ENCODE measurements around the gene OR8K3. TPM values are rescaled to one million over a fixed set of nuclear protein-coding genes. Genes with fewer than 3 reads are reported as not detected.

OR8K3 gene
- polyA plus RNA-seq (ENCODE audit: insufficient read length in 4 of 4), result not detected

DNA sequence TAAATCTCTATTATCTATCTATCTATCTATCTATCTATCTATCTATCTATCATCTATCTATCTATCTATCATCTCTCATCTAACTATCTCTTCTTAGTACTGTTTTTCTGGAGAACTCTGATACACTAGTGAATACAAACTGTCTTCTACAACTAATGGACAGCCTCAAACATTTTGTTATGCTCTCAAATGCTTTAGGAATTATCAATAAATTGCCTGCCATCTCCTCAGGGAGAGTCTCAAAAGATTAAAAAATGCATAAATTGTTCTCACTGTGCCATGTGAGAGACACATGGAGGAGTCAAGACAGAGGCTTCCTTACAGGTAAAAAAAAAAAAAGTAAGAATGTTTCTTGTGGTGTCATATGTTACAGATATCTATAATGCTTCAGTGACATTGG, at the start of gene OR8K3:
OR8K3 (plus strand) TSS at position 301 of the 400 bp plus-strand sequence. CDS start 3,163 bp downstream, outside the sequence.
- DNase-seq (ENCODE audit: low read depth in 4 of 4, low spot score in 3 of 4), result no peak

DNA sequence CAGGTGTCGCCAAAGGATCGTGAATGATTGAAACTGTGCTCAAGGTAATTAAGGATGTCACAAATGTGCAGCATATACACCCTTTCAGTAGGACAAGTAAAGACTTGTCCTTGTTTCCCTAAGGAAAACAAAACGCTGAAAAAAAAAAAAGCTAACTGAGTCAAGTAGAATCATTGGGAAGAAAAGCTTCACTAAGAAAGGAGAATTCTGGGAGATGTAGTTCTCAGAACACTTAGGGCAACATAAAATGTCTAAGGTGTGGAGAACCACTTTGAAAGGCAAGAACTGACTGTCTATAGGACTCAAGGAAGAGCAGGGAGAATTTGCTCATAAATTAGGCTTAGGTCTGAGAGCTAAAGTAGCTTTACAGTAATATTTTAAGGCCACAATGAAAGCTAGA, 43.9 kb upstream of the OR8K3 start:
- DNase-seq (ENCODE audit: low read depth in 4 of 4, low spot score in 3 of 4), result no peak

DNA sequence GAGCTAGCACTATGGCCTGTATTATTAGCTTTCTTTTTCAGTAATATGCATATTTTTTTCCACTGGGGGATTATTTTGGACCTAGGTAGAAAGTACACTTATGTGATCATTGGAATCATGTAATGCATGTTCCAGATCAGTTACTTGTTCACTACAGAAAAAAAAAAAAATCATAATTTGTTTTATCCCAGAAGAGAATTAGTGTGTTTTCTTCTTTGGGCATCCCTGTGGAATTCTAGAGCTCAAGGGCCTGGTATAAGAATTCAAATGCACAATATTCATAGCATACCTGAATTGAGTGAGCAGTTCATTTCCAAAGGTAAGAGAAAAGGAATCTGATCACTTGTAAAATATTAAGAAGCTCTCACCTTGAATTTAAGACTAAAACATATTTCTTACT, 41.1 kb upstream of the OR8K3 start, which contains the start of gene OR5T1:
OR5T1 (plus strand) TSS at position 301 of the 400 bp plus-strand sequence. CDS start 1,485 bp downstream, outside the sequence.
- DNase-seq (ENCODE audit: low read depth in 4 of 4, low spot score in 3 of 4), result no peak

DNA sequence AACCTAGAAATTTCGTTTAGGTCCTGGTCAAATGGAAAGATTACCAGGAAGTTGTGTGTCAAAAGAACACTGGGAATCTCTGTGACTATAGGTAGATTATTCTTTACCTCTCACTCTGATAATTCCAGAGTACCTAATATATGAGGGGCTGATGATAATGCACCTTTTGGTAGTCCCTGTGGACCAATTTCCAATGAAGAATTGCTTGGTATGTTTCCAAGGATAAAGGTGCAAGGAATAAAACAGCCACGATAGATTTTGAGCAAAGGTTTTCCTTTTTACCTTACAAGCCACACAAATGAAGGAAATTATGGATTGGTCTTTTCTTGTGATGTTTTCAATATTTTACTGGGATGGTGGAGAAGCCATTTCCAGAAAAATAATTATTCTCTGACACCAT, 22.8 kb upstream of the OR8K3 start, which contains the start of gene OR8H1:
OR8H1 (minus strand) TSS at position 101 of the 400 bp plus-strand sequence. CDS start 1,192 bp downstream, outside the sequence.
- DNase-seq (ENCODE audit: low read depth in 4 of 4, low spot score in 3 of 4), result no peak

DNA sequence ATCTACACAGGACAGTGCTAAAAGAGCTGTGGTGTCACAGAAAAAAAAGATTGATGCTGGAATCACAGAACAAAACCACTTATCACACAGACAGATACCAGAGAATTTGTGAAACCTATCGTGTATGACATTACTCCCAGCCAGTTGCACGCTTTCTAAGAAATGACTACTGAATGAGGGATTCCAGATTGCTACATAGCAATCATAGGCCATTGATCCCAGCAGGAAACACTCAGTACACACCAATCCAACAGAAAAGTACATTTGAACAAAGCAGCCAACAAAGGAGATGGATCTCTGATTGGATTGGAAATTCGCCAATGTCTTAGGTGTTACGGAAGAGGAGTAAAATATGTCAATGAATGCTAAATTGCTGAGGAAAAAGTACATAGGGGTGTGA, 18.0 kb upstream of the OR8K3 start:
- DNase-seq (ENCODE audit: low read depth in 4 of 4, low spot score in 3 of 4), result no peak

DNA sequence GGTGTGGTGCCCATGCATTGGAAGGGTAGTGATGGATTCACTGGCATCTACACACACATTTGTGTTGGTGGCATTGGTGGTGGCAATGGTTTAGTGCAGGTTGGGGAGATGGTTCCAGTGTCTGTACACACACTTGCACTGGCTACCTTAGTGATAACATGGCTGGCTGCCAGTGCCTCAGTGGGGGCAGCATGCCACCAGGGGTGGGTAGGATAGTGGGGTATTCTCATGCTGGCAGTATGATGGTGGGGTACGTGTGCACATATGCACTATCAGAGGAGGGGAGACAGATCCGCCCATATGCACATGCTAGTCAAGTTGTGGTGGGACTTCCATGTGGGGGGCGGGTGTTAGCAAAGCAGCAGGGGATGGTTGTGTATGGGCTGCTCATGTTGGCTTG, 7.1 kb upstream of the OR8K3 start:
- DNase-seq (ENCODE audit: low read depth in 4 of 4, low spot score in 3 of 4), result no peak

DNA sequence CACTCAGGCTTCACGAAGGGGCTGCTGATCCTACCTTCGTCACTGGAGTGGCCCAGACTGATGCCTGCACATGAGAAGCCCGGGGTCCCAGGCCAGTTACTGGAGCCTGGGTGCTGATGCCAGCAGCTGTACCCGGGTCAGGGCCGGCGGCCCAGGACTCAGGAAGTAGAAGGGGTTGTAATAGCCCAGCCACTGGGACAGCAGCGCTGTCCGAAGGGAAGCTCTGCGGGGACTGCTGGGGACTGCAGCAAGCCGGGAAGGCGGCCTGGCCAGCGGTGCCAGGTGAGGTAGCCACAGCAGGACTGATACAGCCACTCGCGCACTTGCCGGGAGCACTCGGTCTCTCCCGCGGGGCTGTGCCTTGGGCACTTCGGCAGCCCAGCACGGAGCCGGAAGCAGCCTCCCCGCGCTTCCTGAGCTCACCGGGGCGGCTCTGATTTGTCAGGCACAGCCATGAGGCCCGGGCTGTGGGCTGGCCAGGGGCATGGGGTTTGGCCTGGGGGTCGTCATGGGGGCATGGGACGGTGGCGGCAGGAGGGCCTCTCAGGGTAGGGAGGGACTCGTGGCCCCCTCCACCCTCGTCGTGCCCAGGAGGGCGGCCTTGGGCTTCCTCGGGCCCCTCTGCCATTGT, 17.0 kb downstream of the OR8K3 start:
- no peak for DNase-seq (ENCODE audit: low read depth in 4 of 4, low spot score in 3 of 4)

DNA sequence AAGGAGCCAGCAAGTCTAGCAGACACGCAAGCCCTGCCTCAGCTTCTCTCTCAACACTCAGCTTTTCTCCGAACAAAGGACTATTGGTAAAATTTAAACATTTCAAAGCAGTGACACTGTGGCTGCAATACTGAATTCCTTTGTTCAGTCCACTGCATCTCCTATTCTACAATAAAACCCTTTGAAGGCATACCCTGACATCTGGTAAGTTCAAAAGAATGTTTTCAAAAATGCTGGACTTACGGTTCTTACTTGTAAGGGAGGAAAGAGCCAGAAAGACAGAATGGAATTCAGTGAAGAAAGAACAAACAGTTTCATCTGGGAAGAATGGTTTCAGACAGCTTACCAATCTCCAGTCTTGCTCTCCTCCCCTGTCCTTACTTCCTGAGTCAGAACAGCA, 18.2 kb downstream of the OR8K3 start:
- no peak for DNase-seq (ENCODE audit: low read depth in 4 of 4, low spot score in 3 of 4)

DNA sequence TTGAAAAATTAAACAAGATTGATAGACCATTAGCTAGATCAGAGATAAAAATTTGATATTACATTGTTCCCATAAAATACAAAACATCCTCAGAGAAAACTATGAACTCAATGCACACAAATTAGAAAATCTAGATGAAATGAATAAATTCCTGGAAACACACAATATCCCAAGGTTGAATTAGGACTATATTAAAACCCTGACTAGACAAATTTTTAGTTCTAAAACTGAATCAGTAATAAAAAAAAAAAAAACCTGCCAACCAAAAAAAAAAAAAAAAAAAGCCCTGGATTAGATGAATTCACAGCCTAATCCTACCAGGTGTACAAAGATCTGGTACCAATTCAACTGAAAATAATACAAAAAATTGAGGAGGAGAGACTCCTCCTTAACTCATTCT, 25.3 kb downstream of the OR8K3 start:
- DNase-seq (ENCODE audit: low read depth in 4 of 4, low spot score in 3 of 4), result no peak

DNA sequence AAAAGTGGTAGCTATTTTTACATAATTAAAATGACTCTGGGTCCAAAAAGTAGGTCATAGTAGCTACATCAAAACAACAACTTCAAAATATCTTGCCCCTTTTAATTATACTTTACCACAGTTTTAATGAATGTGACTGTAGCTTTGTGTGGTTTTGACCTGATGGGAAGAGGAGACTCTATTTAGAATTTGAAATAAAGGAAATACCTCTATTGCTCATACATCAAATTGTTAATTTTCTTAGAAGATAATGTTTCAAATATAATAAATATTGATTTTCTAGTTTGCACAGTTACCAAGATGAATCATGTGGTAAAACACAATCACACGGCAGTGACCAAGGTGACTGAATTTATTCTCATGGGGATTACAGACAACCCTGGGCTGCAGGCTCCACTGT, 30.8 kb downstream of the OR8K3 start, which contains the start of gene OR8K1:
OR8K1 (plus strand) TSS at position 301 of the 400 bp plus-strand sequence; CDS start at position 301, 0 bp downstream.
- no peak for DNase-seq (ENCODE audit: low read depth in 4 of 4, low spot score in 3 of 4)

DNA sequence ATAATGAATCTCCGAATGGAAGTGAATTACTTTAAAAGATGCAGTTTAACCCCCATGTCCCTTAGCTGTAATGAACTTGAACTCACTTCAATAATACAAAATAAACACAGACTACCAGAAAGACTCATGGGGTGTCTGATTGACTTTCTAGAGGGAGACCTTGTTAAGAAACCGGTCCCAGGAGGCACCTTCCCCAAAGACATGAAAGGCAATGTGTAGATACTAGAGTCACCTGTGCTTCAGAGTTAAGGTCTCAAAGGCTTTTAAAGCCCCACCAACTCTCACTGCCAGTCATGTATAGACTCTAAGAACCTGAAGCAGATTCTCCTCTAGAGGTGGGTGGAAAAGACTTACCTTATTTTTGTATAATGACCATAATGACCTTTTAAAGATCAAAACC, 39.0 kb downstream of the OR8K3 start, which contains the start of gene OR8J1:
OR8J1 (plus strand) TSS at position 301 of the 400 bp plus-strand sequence. CDS start 5,956 bp downstream, outside the sequence.
- DNase-seq (ENCODE audit: low read depth in 4 of 4, low spot score in 3 of 4), result no peak

Other genes with a start within 250 kb of the OR8K3 start
- gene OR8I2, start 221.8 kb upstream of the OR8K3 start, polyA plus RNA-seq (ENCODE audit: insufficient read length in 4 of 4), result not detected
- gene OR8H2, start 211.5 kb upstream of the OR8K3 start, polyA plus RNA-seq (ENCODE audit: insufficient read length in 4 of 4), result under 1 TPM in 2 of 4 donors, not detected in 2; 0.04 to 0.09 TPM
- gene OR8H3, start 192.8 kb upstream of the OR8K3 start, polyA plus RNA-seq (ENCODE audit: insufficient read length in 4 of 4), result not detected
- not detected for gene OR8J3, start 174.9 kb upstream of the OR8K3 start, polyA plus RNA-seq (ENCODE audit: insufficient read length in 4 of 4)
- not detected for gene OR8K5, start 154.8 kb upstream of the OR8K3 start, polyA plus RNA-seq (ENCODE audit: insufficient read length in 4 of 4)
- not detected for gene OR5J2, start 138.5 kb upstream of the OR8K3 start, polyA plus RNA-seq (ENCODE audit: insufficient read length in 4 of 4)
- not detected for gene OR5T2, start 80.9 kb upstream of the OR8K3 start, polyA plus RNA-seq (ENCODE audit: insufficient read length in 4 of 4)
- not detected for gene OR5T3, start 62.9 kb upstream of the OR8K3 start, polyA plus RNA-seq (ENCODE audit: insufficient read length in 4 of 4)
- not detected for gene OR5T1, start 41.0 kb upstream of the OR8K3 start, polyA plus RNA-seq (ENCODE audit: insufficient read length in 4 of 4)
- gene OR8H1, start 22.9 kb upstream of the OR8K3 start, polyA plus RNA-seq (ENCODE audit: insufficient read length in 4 of 4), result not detected
- gene OR8K1, start 30.9 kb downstream of the OR8K3 start, polyA plus RNA-seq (ENCODE audit: insufficient read length in 4 of 4), result not detected
- gene OR8J1, start 39.1 kb downstream of the OR8K3 start, polyA plus RNA-seq (ENCODE audit: insufficient read length in 4 of 4), result not detected
- gene OR8U1, start 60.5 kb downstream of the OR8K3 start, polyA plus RNA-seq (ENCODE audit: insufficient read length in 4 of 4), result not detected
- gene OR5AL1, start 97.6 kb downstream of the OR8K3 start, polyA plus RNA-seq (ENCODE audit: insufficient read length in 4 of 4), result not detected
- not detected for gene OR5M3, start 158.2 kb downstream of the OR8K3 start, polyA plus RNA-seq (ENCODE audit: insufficient read length in 4 of 4)
- gene OR5M8, start 176.2 kb downstream of the OR8K3 start, polyA plus RNA-seq (ENCODE audit: insufficient read length in 4 of 4), result not detected
- gene OR5M11, start 228.1 kb downstream of the OR8K3 start, polyA plus RNA-seq (ENCODE audit: insufficient read length in 4 of 4), result not detected

Measured in left renal pelvis (tissue), 4 donors.